Natural killer cell (primary cell): ENCODE data around the gene KCNJ10. TPM values are rescaled to one million over a fixed set of nuclear protein-coding genes. Genes with fewer than 3 reads are reported as not detected.

Experiments used
- ATAC-seq, 3 donors: fragments of 150-1000 bp in 2 of 3; fragments of 200-7000 bp in 1 of 3; cut with Tn5 transposase; 1 replicate in 1 of 3; 2 replicates in 2 of 3; pipeline ENCODE4 v1.10.0; 2021; ENCODE audit warnings: mild to moderate bottlenecking in 2 of 3, moderate library complexity in 2 of 3
- DNase-seq, 2 donors: peaks; one replicate each; pipeline versions ENCODE4 v3.0.0 to v3.0.0-alpha.2; 2013 to 2021; ENCODE audit warnings: mixed read lengths in 1 of 2
- H3K27ac ChIP-seq: one replicate; pipeline ENCODE4 v1.5.1; 2013; ENCODE audit warnings: mild to moderate bottlenecking, low read length
- H3K27me3 ChIP-seq: one replicate; pipeline ENCODE4 v1.6.1; 2013; ENCODE audit warnings: low read length; ENCODE audit not compliant: control insufficient read depth, insufficient read depth
- H3K36me3 ChIP-seq: one replicate; pipeline ENCODE4 v1.6.1; 2013; ENCODE audit warnings: low read length; ENCODE audit not compliant: control insufficient read depth, insufficient read depth
- H3K4me1 ChIP-seq: one replicate; pipeline ENCODE4 v1.6.1; 2013; ENCODE audit warnings: low read length; ENCODE audit not compliant: control insufficient read depth, insufficient read depth
- H3K4me3 ChIP-seq: one replicate; pipeline ENCODE4 v1.5.1; 2013; ENCODE audit warnings: low read length
- H3K9me3 ChIP-seq: one replicate; pipeline ENCODE4 v1.6.1; 2013; ENCODE audit warnings: low read length; ENCODE audit not compliant: control insufficient read depth, insufficient read depth
- H3K27ac Mint-ChIP-seq, 2 donors: one replicate each; pipeline ENCODE4 v1.8.0; 2022; ENCODE audit warnings: mild to moderate bottlenecking in 2 of 2, mixed read lengths in 2 of 2, moderate library complexity in 1 of 2
- H3K27me3 Mint-ChIP-seq, 2 donors: one replicate each; pipeline ENCODE4 v1.8.0; 2022; ENCODE audit warnings: low read depth in 2 of 2, mixed read lengths in 2 of 2
- H3K36me3 Mint-ChIP-seq: one replicate; pipeline ENCODE4 v1.8.0; 2022; ENCODE audit warnings: mixed read lengths
- H3K4me1 Mint-ChIP-seq, 2 donors: one replicate each; pipeline ENCODE4 v1.8.0; 2022; ENCODE audit warnings: mixed read lengths in 2 of 2
- H3K4me3 Mint-ChIP-seq: one replicate; pipeline ENCODE4 v1.8.0; 2022; ENCODE audit warnings: mild to moderate bottlenecking, moderate library complexity, mixed read lengths
- H3K9me3 Mint-ChIP-seq, 2 donors: one replicate each; pipeline ENCODE4 v1.8.0; 2022; ENCODE audit warnings: mixed read lengths in 2 of 2
- WGBS: methylation state at CpG from one replicate; pipeline ENCODE4 v1.1.7; 2013; ENCODE audit warnings: missing lambda C conversion rate; ENCODE audit not compliant: insufficient coverage; 5-methylcytosine and 5-hydroxymethylcytosine counted together
- intact Hi-C: fragments of 100-400 bp; cut with micrococcal nuclease; formaldehyde crosslinking; loops from one replicate; pipeline ENCODE4 v1.14.2; 2022
- total RNA-seq, 4 donors: library from RNA; stranded (reverse); fragments of 120-200 nt in 1 of 4; gene quantifications; one replicate each; pipeline versions ENCODE4 v1.2.3 to v1.2.4, GENCODE V29; 2013 to 2022
- TF ChIP-seq, protein P1 (sequence below): fragments of 200-600 bp; IDR thresholded peaks from one replicate; pipeline ENCODE4 v1.8.0; 2022; ENCODE audit warnings: antibody characterized with exemption

KCNJ10 gene
- total RNA-seq, 3 donors from 2014 or later (not counting 1 experiment from before 2014, with no cell fraction given) = not detected

DNA sequence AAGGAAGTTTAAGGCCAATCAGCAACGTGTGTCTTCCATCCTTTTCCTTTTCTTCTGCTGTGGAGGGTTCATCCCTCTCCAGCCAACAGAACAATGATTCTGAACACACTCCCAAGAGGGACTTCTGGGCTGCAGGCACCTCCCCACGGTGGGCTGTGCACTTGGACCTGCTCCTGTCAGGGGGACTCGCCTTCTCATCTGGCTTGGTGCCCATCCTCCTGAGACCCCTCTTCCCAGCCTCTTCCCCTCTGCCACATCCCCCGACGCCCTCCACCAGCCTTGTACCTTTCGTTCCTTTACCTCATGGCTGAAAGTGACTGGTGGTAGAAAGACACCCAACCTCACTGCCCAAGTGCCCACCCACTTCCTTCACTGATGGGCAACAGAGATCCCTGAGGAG, 89.9 kb downstream of the KCNJ10 start:
- no peaks in the 10 kb centered on the region for H3K36me3 ChIP-seq
- peaks cover 27 to 44% of the 10 kb centered on the region in 2 donors for H3K27me3 Mint-ChIP-seq
- no peak overlapping the region for H3K4me3 Mint-ChIP-seq
- no peak for DNase-seq
- intact Hi-C loops = no loop called here
- H3K4me1 ChIP-seq = no peaks in the 10 kb centered on the region
- no peak overlapping the region for H3K27ac ChIP-seq
- H3K9me3 Mint-ChIP-seq = no peaks in the 10 kb centered on the region
- H3K36me3 Mint-ChIP-seq = no peaks in the 10 kb centered on the region
- TF ChIP-seq, protein P1, sequence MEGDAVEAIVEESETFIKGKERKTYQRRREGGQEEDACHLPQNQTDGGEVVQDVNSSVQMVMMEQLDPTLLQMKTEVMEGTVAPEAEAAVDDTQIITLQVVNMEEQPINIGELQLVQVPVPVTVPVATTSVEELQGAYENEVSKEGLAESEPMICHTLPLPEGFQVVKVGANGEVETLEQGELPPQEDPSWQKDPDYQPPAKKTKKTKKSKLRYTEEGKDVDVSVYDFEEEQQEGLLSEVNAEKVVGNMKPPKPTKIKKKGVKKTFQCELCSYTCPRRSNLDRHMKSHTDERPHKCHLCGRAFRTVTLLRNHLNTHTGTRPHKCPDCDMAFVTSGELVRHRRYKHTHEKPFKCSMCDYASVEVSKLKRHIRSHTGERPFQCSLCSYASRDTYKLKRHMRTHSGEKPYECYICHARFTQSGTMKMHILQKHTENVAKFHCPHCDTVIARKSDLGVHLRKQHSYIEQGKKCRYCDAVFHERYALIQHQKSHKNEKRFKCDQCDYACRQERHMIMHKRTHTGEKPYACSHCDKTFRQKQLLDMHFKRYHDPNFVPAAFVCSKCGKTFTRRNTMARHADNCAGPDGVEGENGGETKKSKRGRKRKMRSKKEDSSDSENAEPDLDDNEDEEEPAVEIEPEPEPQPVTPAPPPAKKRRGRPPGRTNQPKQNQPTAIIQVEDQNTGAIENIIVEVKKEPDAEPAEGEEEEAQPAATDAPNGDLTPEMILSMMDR = no peak
- H3K4me3 ChIP-seq = no peak overlapping the region
- no peak overlapping the region for H3K27ac Mint-ChIP-seq
- H3K9me3 ChIP-seq = no peaks in the 10 kb centered on the region
- WGBS = 71% methylated on average over 6 of the region's 6 CpGs
- ATAC-seq = no peak
- H3K4me1 Mint-ChIP-seq = no peaks in the 10 kb centered on the region
- H3K27me3 ChIP-seq = peaks cover 2% of the 10 kb centered on the region

DNA sequence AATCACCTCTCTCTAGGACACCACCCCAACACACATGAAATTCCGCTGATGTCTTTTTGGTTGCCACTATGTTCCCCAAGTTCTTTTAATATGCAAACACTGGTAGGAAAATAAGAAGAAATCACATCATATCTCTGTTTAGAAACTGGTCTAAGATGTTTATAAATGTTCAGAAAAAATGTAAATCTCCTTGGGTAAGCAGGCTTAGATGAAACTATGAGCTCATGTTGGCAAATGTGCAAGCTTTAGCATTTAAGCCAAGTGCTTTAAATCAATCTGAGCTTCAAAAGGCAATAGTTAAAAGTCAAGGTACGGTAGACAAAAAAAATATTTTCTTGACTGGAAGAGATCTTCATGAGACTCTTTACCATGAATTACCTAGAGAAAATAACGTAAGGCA, 90.7 kb downstream of the KCNJ10 start:
- no peaks in the 10 kb centered on the region for H3K4me1 ChIP-seq
- TF ChIP-seq, protein P1 = no peak
- no peak overlapping the region for H3K4me3 Mint-ChIP-seq
- intact Hi-C loops = no loop called here
- H3K27me3 Mint-ChIP-seq = peaks cover 27 to 40% of the 10 kb centered on the region in 2 donors
- no peak for ATAC-seq
- 90% methylated on average over 2 of the region's 3 CpGs for WGBS
- H3K27ac ChIP-seq = no peak overlapping the region
- H3K9me3 Mint-ChIP-seq = no peaks in the 10 kb centered on the region
- H3K4me1 Mint-ChIP-seq = no peaks in the 10 kb centered on the region
- no peaks in the 10 kb centered on the region for H3K36me3 ChIP-seq
- no peak overlapping the region for H3K4me3 ChIP-seq
- H3K36me3 Mint-ChIP-seq = no peaks in the 10 kb centered on the region
- no peaks in the 10 kb centered on the region for H3K9me3 ChIP-seq
- no peak overlapping the region for H3K27ac Mint-ChIP-seq
- no peak for DNase-seq
- H3K27me3 ChIP-seq = peaks cover 2% of the 10 kb centered on the region

DNA sequence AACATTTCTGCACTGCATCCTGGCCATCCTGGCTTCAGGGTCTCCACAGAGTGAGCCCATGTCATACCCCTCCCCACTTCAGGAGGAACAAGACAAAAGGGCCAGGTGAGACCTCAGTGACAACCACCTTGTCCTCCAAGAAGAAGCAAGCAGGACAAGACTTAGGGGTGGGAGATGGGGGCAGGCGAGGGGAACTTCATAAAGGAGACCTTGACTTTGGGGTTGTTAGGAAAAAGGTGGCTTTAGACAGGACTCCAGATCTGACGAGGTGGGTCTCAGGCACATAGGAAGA, 91.9 kb downstream of the KCNJ10 start:
- peaks cover 27 to 35% of the 10 kb centered on the region in 2 donors for H3K27me3 Mint-ChIP-seq
- TF ChIP-seq, protein P1 = no peak
- no peaks in the 10 kb centered on the region for H3K9me3 ChIP-seq
- WGBS = 80% methylated on average over 2 of the region's 2 CpGs
- no peaks in the 10 kb centered on the region for H3K9me3 Mint-ChIP-seq
- no peak overlapping the region for H3K4me3 ChIP-seq
- no peaks in the 10 kb centered on the region for H3K4me1 Mint-ChIP-seq
- no peaks in the 10 kb centered on the region for H3K36me3 Mint-ChIP-seq
- H3K4me1 ChIP-seq = no peaks in the 10 kb centered on the region
- no peak overlapping the region for H3K4me3 Mint-ChIP-seq
- no peak for ATAC-seq
- H3K27ac Mint-ChIP-seq = no peak overlapping the region
- intact Hi-C loops = no loop called here
- no peak overlapping the region for H3K27ac ChIP-seq
- peaks cover 2% of the 10 kb centered on the region for H3K27me3 ChIP-seq
- H3K36me3 ChIP-seq = no peaks in the 10 kb centered on the region
- no peak for DNase-seq

DNA sequence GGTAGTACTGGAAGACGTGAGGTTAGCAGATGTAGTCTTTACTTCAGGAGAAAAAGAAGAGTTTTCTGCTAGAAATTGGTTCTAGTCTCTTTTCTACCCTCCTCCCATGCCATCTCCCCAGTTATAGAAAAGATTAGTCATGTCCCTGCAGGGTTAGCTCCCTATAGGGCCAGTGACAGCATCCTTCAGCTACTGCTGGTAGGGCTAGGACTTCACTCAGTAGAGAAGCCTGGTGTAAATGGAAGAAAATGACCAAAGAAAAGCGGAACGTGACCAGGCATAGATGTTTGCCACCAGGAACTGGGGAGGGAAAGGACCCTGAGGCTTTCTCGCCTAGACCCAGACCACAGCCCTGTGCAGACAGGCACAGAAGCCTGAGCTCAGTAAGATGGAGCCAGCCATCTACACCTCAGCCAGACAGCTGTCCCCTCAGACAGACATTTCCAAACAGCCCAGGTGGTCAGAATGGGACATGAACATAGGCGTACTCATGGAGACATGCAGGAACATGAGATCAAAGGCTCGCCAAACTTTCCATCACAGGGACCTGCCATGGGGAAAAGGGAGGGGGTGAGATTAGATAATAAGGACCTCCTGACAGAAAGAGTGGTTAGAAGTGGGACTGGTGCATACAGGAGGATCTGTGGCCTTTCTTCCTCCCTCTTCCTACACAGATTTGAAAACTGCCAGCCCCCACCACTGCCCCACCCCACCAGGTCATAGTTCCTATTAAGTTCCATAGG, 92.4 kb downstream of the KCNJ10 start:
- intact Hi-C loops = no loop called here
- TF ChIP-seq, protein P1 = no peak
- peaks cover 27 to 34% of the 10 kb centered on the region in 2 donors for H3K27me3 Mint-ChIP-seq
- no peaks in the 10 kb centered on the region for H3K9me3 ChIP-seq
- H3K9me3 Mint-ChIP-seq = no peaks in the 10 kb centered on the region
- no peak overlapping the region for H3K27ac Mint-ChIP-seq
- DNase-seq = no peak
- H3K36me3 Mint-ChIP-seq = no peaks in the 10 kb centered on the region
- H3K36me3 ChIP-seq = no peaks in the 10 kb centered on the region
- H3K4me3 Mint-ChIP-seq = no peak overlapping the region
- ATAC-seq = no peak
- no peak overlapping the region for H3K4me3 ChIP-seq
- H3K4me1 Mint-ChIP-seq = no peaks in the 10 kb centered on the region
- 93% methylated on average over 6 of the region's 6 CpGs for WGBS
- no peak overlapping the region for H3K27ac ChIP-seq
- H3K4me1 ChIP-seq = no peaks in the 10 kb centered on the region
- peaks cover 2% of the 10 kb centered on the region for H3K27me3 ChIP-seq
